Lower leg skin (tissue), 3 donors: Measurements from ENCODE around the gene WNT9B.

Experiments used
- POLR2A ChIP-seq, 2 donors: fragments of 450-650 bp; IDR thresholded peaks; one replicate each; pipeline ENCODE4 v1.6.1; 2016 to 2017; ENCODE audit warnings: antibody characterized with exemption in 2 of 2, mild to moderate bottlenecking in 1 of 2, moderate library complexity in 1 of 2
- TF ChIP-seq, protein P1 (sequence below), 3 donors: fragments of 450-650 bp; IDR thresholded peaks; one replicate each; pipeline ENCODE4 v1.5.1; 2016; ENCODE audit warnings: antibody characterized with exemption in 3 of 3, mild to moderate bottlenecking in 3 of 3, moderate library complexity in 2 of 3

DNA sequence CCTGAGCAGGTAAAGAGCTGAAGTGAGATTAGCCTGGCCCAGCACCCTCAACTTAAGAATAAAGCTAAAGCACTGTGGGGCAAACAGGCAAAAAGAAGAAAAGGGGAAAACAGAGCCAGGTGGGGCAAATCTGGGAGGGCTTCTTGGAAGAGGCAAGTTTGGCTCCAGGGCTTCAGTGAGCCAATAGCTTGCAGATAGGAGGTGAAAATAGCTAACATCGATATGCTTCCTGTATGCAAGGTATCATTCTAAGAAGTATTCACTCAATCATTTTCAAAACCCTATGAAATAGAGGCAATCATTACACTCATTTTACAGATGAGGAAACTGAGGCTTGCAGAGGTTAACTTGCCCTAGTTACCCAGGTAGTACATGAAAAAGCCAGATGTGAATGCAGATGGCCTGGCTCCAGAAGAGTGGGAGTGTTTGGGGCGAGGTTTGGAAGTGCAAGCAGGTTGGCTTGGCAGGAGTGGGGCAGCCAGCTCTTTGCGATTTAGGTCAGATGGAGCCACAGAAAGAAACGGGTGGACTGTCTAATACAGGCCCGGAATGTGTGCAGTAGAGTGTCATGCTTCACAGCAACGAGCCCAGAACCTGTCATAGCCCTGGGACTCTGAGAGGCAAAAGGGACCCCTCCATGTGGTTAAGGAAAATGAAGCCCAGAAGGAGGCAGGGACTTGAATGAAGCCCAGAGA is 38.6 kb upstream of the WNT9B start:
- TF ChIP-seq, protein P1, sequence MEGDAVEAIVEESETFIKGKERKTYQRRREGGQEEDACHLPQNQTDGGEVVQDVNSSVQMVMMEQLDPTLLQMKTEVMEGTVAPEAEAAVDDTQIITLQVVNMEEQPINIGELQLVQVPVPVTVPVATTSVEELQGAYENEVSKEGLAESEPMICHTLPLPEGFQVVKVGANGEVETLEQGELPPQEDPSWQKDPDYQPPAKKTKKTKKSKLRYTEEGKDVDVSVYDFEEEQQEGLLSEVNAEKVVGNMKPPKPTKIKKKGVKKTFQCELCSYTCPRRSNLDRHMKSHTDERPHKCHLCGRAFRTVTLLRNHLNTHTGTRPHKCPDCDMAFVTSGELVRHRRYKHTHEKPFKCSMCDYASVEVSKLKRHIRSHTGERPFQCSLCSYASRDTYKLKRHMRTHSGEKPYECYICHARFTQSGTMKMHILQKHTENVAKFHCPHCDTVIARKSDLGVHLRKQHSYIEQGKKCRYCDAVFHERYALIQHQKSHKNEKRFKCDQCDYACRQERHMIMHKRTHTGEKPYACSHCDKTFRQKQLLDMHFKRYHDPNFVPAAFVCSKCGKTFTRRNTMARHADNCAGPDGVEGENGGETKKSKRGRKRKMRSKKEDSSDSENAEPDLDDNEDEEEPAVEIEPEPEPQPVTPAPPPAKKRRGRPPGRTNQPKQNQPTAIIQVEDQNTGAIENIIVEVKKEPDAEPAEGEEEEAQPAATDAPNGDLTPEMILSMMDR (IDR thresholded peaks at IDR 0.05) = no peak
- no peak for TF ChIP-seq POLR2A (IDR thresholded peaks at IDR 0.05)
